H1 (cell line): Measurements from ENCODE around the gene RGN. TPM values are rescaled to one million over a fixed set of nuclear protein-coding genes. Genes with fewer than 3 reads are reported as not detected.

Source experiments
- CTCF ChIA-PET: fragments of 300-600 bp; sonication (Branson Sonifier 250); formaldehyde crosslinking; loops from one replicate; lab custom pipeline; 2021; ENCODE audit not compliant: partially characterized antibody; lab: Charles Lee
- POLR2A ChIA-PET: fragments of 300-600 bp; sonication (Branson Sonifier 250); formaldehyde crosslinking; loops from one replicate; lab custom pipeline; 2021; ENCODE audit warnings: inconsistent platforms; ENCODE audit not compliant: partially characterized antibody; lab: Charles Lee
- DNase-seq, 2 experiments: peaks; one replicate each; pipeline versions ENCODE4 v3.0.0 to v3.0.0-alpha.2; 2010 to 2022; ENCODE audit warnings: low spot score in 2 of 2, low read depth in 1 of 2, mixed read lengths in 1 of 2
- FAIRE-seq: peaks from 2 replicates; lab custom pipeline; 2011; peaks lifted over from hg19 to GRCh38; lab: Jason Lieb, UNC
- H2AFZ ChIP-seq: 2 replicates; pipeline ENCODE4 v1.8.1; 2012; ENCODE audit warnings: low read length, inconsistent platforms
- H2AK5ac ChIP-seq: 2 replicates; pipeline ENCODE4 v1.6.1; 2013; ENCODE audit warnings: low read depth, low read length
- H2BK120ac ChIP-seq: replicated peaks from 2 replicates; pipeline ENCODE3; 2013; ENCODE audit warnings: low read depth, low read length, inconsistent platforms
- H2BK12ac ChIP-seq: 2 replicates; pipeline ENCODE4 v1.6.1; 2013; ENCODE audit warnings: low read depth, low read length
- H2BK15ac ChIP-seq: 2 replicates; pipeline ENCODE4 v1.6.1; 2013; ENCODE audit warnings: low read length
- H2BK20ac ChIP-seq: 2 replicates; pipeline ENCODE4 v1.6.1; 2013; ENCODE audit warnings: low read length
- H2BK5ac ChIP-seq: 2 replicates; pipeline ENCODE4 v1.6.1; 2013; ENCODE audit warnings: low read depth, low read length
- H3K14ac ChIP-seq: 2 replicates; pipeline ENCODE4 v1.6.1; 2013; ENCODE audit warnings: inconsistent platforms; ENCODE audit not compliant: insufficient read length
- H3K18ac ChIP-seq: 2 replicates; pipeline ENCODE4 v1.6.1; 2013; ENCODE audit warnings: low read length; ENCODE audit errors: extremely low read depth
- H3K23ac ChIP-seq: 2 replicates; pipeline ENCODE4 v1.6.1; 2013; ENCODE audit warnings: inconsistent platforms; ENCODE audit not compliant: insufficient read length
- H3K23me2 ChIP-seq: 2 replicates; pipeline ENCODE4 v1.6.1; 2013; ENCODE audit warnings: low read depth, low read length
- H3K27ac ChIP-seq: 2 replicates; pipeline ENCODE4 v1.6.1; 2011; ENCODE audit warnings: low read depth, low read length, inconsistent platforms
- H3K27me3 ChIP-seq, 4 experiments: replicated peaks in 1 of 4; 1 replicate in 1 of 4; 2 replicates in 3 of 4; pipeline versions ENCODE4 v1.6.1 to v1.8.1; 2011 to 2013; ENCODE audit warnings: low read length in 3 of 4, mild to moderate bottlenecking in 3 of 4, inconsistent platforms in 2 of 4, mixed read lengths in 2 of 4, moderate library complexity in 1 of 4; ENCODE audit not compliant: control insufficient read depth in 3 of 4, insufficient read depth in 3 of 4; ENCODE audit errors: extremely low read depth in 1 of 4
- H3K36me3 ChIP-seq, 4 experiments: 2 replicates each; pipeline versions ENCODE4 v1.6.1 to v1.8.1; 2011 to 2013; ENCODE audit warnings: mild to moderate bottlenecking in 4 of 4, low read length in 3 of 4, moderate library complexity in 2 of 4, control low read depth in 1 of 4, inconsistent platforms in 1 of 4; ENCODE audit not compliant: insufficient read depth in 4 of 4, control insufficient read depth in 2 of 4
- H3K4ac ChIP-seq: replicated peaks from 2 replicates; pipeline ENCODE3; 2013; ENCODE audit warnings: low read length, low read depth, mixed read lengths, inconsistent platforms; ENCODE audit not compliant: insufficient read length
- H3K4me1 ChIP-seq, 4 experiments: replicated peaks in 1 of 4; 1 replicate in 1 of 4; 2 replicates in 3 of 4; pipeline versions ENCODE4 v1.6.1 to v1.8.1; 2011 to 2013; ENCODE audit warnings: low read length in 3 of 4, inconsistent platforms in 2 of 4, mixed read lengths in 1 of 4; ENCODE audit not compliant: insufficient read depth in 4 of 4, control insufficient read depth in 3 of 4
- H3K4me2 ChIP-seq, 2 experiments: 2 replicates each; pipeline versions ENCODE4 v1.6.1 to v1.8.1; 2011 to 2013; ENCODE audit warnings: low read depth in 2 of 2, low read length in 2 of 2, control low read depth in 1 of 2, inconsistent platforms in 1 of 2, mild to moderate bottlenecking in 1 of 2; ENCODE audit not compliant: insufficient read depth in 1 of 2
- H3K4me3 ChIP-seq, 4 experiments: fragments of 200-600, 300-600 bp in 1 of 4; sonication (generic), shearing (Covaris generic), sonication (Bioruptor Twin) in 1 of 4; 2 replicates each; pipeline versions ENCODE4 v1.5.1 to v1.8.1; 2011 to 2016; ENCODE audit warnings: low read length in 4 of 4, low read depth in 3 of 4, control low read depth in 2 of 4, inconsistent platforms in 2 of 4, mild to moderate bottlenecking in 2 of 4, mixed read lengths in 1 of 4, moderate library complexity in 1 of 4; ENCODE audit not compliant: insufficient read depth in 2 of 4; ENCODE audit errors: extremely low read depth in 1 of 4
- H3K56ac ChIP-seq: replicated peaks from 2 replicates; pipeline ENCODE3; 2013; ENCODE audit warnings: low read depth, mild to moderate bottlenecking, mixed read lengths, low read length, inconsistent platforms; ENCODE audit not compliant: insufficient read length
- H3K79me1 ChIP-seq: 2 replicates; pipeline ENCODE4 v1.6.1; 2013; ENCODE audit warnings: low read depth, low read length, control low read depth
- H3K79me2 ChIP-seq, 2 experiments: 2 replicates each; pipeline versions ENCODE4 v1.6.1 to v1.8.1; 2012 to 2013; ENCODE audit warnings: low read length in 2 of 2, mild to moderate bottlenecking in 2 of 2, inconsistent platforms in 1 of 2; ENCODE audit not compliant: insufficient read depth in 2 of 2, control insufficient read depth in 1 of 2
- H3K9ac ChIP-seq, 4 experiments: replicated peaks in 1 of 4; 1 replicate in 1 of 4; 2 replicates in 3 of 4; pipeline versions ENCODE4 v1.6.1 to v1.8.1; 2011 to 2013; ENCODE audit warnings: low read depth in 3 of 4, low read length in 3 of 4, control low read depth in 2 of 4, mild to moderate bottlenecking in 2 of 4, moderate library complexity in 2 of 4, inconsistent platforms in 1 of 4; ENCODE audit errors: extremely low read depth in 1 of 4
- H3K9me3 ChIP-seq, 2 experiments: 2 replicates each; pipeline versions ENCODE4 v1.6.1 to v1.8.1; 2012 to 2013; ENCODE audit warnings: mild to moderate bottlenecking in 2 of 2, moderate library complexity in 2 of 2, control low read depth in 1 of 2, inconsistent platforms in 1 of 2, low read depth in 1 of 2, low read length in 1 of 2, mixed read lengths in 1 of 2; ENCODE audit not compliant: insufficient read depth in 2 of 2
- H4K20me1 ChIP-seq, 2 experiments: replicated peaks in 1 of 2; 2 replicates each; pipeline versions ENCODE3 to v1.8.1; 2011 to 2013; ENCODE audit warnings: inconsistent platforms in 2 of 2, low read length in 2 of 2, mild to moderate bottlenecking in 1 of 2; ENCODE audit not compliant: insufficient read depth in 2 of 2, control insufficient read depth in 1 of 2
- H4K5ac ChIP-seq: 2 replicates; pipeline ENCODE4 v1.6.1; 2013; ENCODE audit warnings: low read length, low read depth, mixed read lengths, inconsistent platforms; ENCODE audit not compliant: insufficient read length
- H4K8ac ChIP-seq: 2 replicates; pipeline ENCODE4 v1.8.0; 2013; ENCODE audit warnings: mild to moderate bottlenecking, moderate library complexity, low read length, inconsistent platforms; ENCODE audit not compliant: insufficient read depth; ENCODE audit errors: extremely low read depth
- H4K91ac ChIP-seq: replicated peaks from 2 replicates; pipeline ENCODE3; 2013; ENCODE audit warnings: low read length, mixed read lengths, inconsistent platforms; ENCODE audit not compliant: insufficient read length
- RAD21 ChIP-seq, 2 experiments: IDR thresholded peaks in 1 of 2; conservative IDR thresholded peaks in 1 of 2; 2 replicates each; pipeline ENCODE4 v1.6.1; 2011; ENCODE audit warnings: low read depth in 2 of 2, low read length in 2 of 2, improper control_type of control experiment in 1 of 2, inconsistent platforms in 1 of 2, mild to moderate bottlenecking in 1 of 2, moderate library complexity in 1 of 2
- RBBP5 ChIP-seq: IDR thresholded peaks from 2 replicates; pipeline ENCODE4 v1.7.1; 2012; ENCODE audit warnings: low read depth, mild to moderate bottlenecking, inconsistent platforms, low read length, moderate library complexity, borderline replicate concordance
- WGBS, 2 experiments: shearing (Covaris generic) in 1 of 2; methylation state at CpG; one replicate each; pipeline versions ENCODE4 v1.1.6 to v1.1.7; 2013 to 2015; ENCODE audit warnings: low lambda C conversion rate in 2 of 2, mixed read lengths in 2 of 2, inconsistent platforms in 1 of 2, low coverage in 1 of 2, missing lambda C conversion rate in 1 of 2; ENCODE audit not compliant: insufficient replicate concordance in 2 of 2, insufficient coverage in 1 of 2, insufficient read length in 1 of 2; ENCODE audit errors: extremely low coverage in 1 of 2, missing lambda C conversion rate in 1 of 2; 5-methylcytosine and 5-hydroxymethylcytosine counted together
- polyA plus RNA-seq, 7 experiments: library from polyadenylated mRNA; depleted of rRNA in 3 of 7; stranded (reverse) in 5 of 7; unstranded in 2 of 7; fragments of >200 nt in 5 of 7; fragments of 200-250 nt in 2 of 7; gene quantifications; 1 replicate in 5 of 7; 2 replicates in 1 of 7; 4 replicates in 1 of 7; pipeline versions ENCODE4 v1.2.1 to v1.2.3, GENCODE V29; 2011 to 2013; ENCODE audit warnings: missing spikeins in 2 of 7, mixed read lengths in 2 of 7
- total RNA-seq: library from RNA; stranded (reverse); fragmentation: NEBNext Ultra II Directional; extraction: Animal tissue kit (Norgen Biotek cat#: 25700); gene quantifications from 2 replicates; pipeline ENCODE4 v1.2.1, GENCODE V29; 2021

Gene RGN
- total and polyA plus RNA-seq, 2 of the 8 experiments (the other 6 are each of a cell fraction or from before 2014, with no cell fraction given), result 0.32 to 3.1 TPM

DNA sequence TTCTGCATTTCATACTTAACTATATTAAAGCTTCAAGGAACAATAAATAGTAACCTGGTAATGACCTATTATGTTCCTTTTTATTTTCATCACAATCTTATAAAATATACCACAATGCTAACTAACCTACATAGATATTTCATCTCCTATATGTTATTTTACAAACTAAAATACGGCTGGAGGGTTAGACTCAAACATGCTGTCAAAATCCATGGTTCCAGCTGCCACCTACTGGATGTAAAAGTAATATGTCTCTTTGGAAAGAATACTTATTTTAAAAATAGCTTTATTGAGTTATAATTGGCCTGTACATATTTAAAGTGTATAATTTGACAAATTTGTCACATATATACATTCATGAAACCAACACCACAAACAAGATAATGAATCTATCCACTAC is 15.0 kb downstream of the RGN start:
- H2BK5ac ChIP-seq, result no peak overlapping the region
- H2AK5ac ChIP-seq, result no peak overlapping the region
- no peak overlapping the region for H2BK12ac ChIP-seq
- no peak overlapping the region for H3K18ac ChIP-seq
- no peak overlapping the region for H3K23ac ChIP-seq
- H2BK15ac ChIP-seq, result no peak overlapping the region
- H3K27ac ChIP-seq, result no peak overlapping the region
- no peak overlapping the region for H3K4me2 ChIP-seq
- H2AFZ ChIP-seq, result no peak overlapping the region
- ChIA-PET POLR2A (interaction anchor here (1.1 kb wide), 1 partner anchor 34 kb away, joined by 3 read pairs; no protein-coding TSS in a partner anchor), CTCF (interaction anchor here (0.6 to 1.7 kb wide), 8 partner anchors 24 to 413 kb away, joined by 3 to 5 read pairs (median 3); partner anchors contain the start of gene JADE3)
- no peak overlapping the region for H3K4ac ChIP-seq
- H4K20me1 ChIP-seq, result no peaks in the 10 kb centered on the region
- 76% methylated on average over 1 of the region's 1 CpG; no CpG with 5 or more reads in 1 of the 2 experiments for WGBS, 2 experiments
- H3K9ac ChIP-seq, result no peak overlapping the region
- no peak overlapping the region for H4K8ac ChIP-seq
- H3K4me1 ChIP-seq, result no peaks in the 10 kb centered on the region
- no peak overlapping the region for H2BK120ac ChIP-seq
- no peak overlapping the region for H3K56ac ChIP-seq
- H3K23me2 ChIP-seq, result no peaks in the 10 kb centered on the region
- no peak overlapping the region for H3K4me3 ChIP-seq
- no peak for TF ChIP-seq RBBP5
- peak; percentile 45 to 53; a peak in 3 of 4 replicates for TF ChIP-seq RAD21 (IDR thresholded peaks at IDR 0.05 in 1 of 2, conservative IDR thresholded peaks at IDR 0.05 in 1 of 2; ENCODE audit: low read depth in 2 of 2, low read length in 2 of 2)
- no peak overlapping the region for H2BK20ac ChIP-seq
- FAIRE-seq, result peak; percentile 19
- no peaks in the 10 kb centered on the region for H3K9me3 ChIP-seq
- no peaks in the 10 kb centered on the region for H3K36me3 ChIP-seq
- no peak overlapping the region for H4K91ac ChIP-seq
- H3K14ac ChIP-seq, result no peak overlapping the region
- no peak for DNase-seq
- H3K27me3 ChIP-seq, result no peaks in the 10 kb centered on the region
- no peak overlapping the region for H4K5ac ChIP-seq
- no peaks in the 10 kb centered on the region for H3K79me2 ChIP-seq
- no peaks in the 10 kb centered on the region for H3K79me1 ChIP-seq
